Esophagus squamous epithelium (tissue), 4 donors: ENCODE results near the gene CST9.

Experiments used
- CTCF ChIP-seq, 6 experiments: fragments of 450-650 bp in 4 of 6; fragments of 200-600 bp in 2 of 6; sonication (generic) in 2 of 6; IDR thresholded peaks; one replicate each; pipeline ENCODE4 v1.5.1; 2016 to 2019; ENCODE audit warnings: antibody characterized with exemption in 6 of 6, mild to moderate bottlenecking in 4 of 6, moderate library complexity in 4 of 6
- POLR2A ChIP-seq, 4 donors: fragments of 450-650 bp; IDR thresholded peaks; one replicate each; pipeline ENCODE4 v1.6.1; 2017; ENCODE audit warnings: antibody characterized with exemption in 4 of 4, mild to moderate bottlenecking in 4 of 4, moderate library complexity in 3 of 4

- TF ChIP-seq POLR2A (IDR thresholded peaks at IDR 0.05): no peak
- TF ChIP-seq CTCF (IDR thresholded peaks at IDR 0.05): no peak
These were observed 23.4 kb upstream of the CST9 start for GRCh38 chr20:23629017-23629541.
